Astrocyte of the hippocampus (primary cell): Measurements from ENCODE around the gene PHF19.

ENCODE experiments used
- DNase-seq: peaks from one replicate; pipeline ENCODE4 v3.0.0; 2011; ENCODE audit warnings: low read depth, low spot score

PHF19 gene

GRCh38 chr9:120913647-120914264 is 36.8 kb upstream of the PHF19 start:
- no peak for DNase-seq

GRCh38 chr9:120912958-120913646 is 36.1 kb upstream of the PHF19 start:
- DNase-seq: no peak

- no peak for DNase-seq
Measured at GRCh38 chr9:120911295-120911837, 34.4 kb upstream of the PHF19 start.

GRCh38 chr9:120910643-120911042 is 33.7 kb upstream of the PHF19 start:
- no peak for DNase-seq

GRCh38 chr9:120909904-120910303 is 32.9 kb upstream of the PHF19 start:
- DNase-seq: no peak

DNA sequence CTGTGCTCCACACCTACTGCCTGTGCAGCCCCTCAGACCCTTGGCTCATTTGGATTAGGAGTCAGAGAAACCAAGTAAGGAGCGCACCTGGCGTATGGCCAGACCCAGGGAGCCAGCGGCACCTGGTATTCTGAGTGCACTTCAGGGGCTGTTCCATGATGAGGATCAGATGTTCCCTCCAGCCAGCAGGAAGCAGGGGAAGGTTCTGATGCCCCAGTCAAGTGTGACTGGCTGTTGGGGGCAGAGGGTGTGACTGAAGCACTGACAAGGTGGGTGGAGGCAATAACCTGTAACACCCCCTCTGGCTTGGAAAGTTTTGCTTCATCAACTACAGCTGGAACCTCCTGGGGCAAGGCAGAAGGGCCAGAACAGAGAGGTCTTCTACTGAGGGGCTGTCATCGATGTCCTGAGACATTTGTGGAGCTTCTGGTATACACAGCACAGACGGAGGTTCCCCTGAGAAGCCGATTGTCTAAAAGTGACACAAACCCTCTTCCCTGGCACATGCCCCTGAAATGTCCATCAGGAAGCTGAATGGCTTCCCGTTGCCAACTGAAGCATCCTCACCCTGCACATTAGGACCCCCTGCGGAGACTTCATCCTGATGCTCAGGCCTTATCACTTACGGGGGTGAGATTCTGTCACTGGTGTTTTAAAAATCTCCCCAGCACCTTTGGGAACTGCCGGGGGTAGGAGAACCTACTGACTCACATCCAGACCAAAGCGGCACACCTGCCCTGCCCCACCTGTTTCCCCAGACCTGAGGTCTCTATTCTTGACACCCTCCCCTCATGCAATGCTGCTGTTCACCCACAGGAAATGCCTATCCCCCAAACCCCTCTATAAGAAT is 28.6 kb upstream of the PHF19 start:
- no peak for DNase-seq

DNA sequence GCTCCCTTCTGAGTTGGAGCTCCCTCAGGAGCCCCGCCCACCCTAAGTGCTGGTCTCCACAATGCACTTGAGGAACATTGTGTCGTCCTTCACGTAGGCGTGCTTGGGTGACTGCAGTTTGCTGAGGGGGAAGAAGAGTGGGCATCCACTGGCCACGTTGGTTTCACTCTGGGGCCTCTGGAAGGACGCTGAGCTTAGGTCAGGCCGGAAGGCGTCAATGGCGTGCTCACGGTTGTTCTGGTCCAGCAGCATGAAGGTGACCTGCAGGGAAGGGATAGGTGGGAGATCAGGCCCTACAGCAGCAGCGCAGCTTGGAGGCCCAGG is 28.0 kb upstream of the PHF19 start:
- no peak for DNase-seq

DNA sequence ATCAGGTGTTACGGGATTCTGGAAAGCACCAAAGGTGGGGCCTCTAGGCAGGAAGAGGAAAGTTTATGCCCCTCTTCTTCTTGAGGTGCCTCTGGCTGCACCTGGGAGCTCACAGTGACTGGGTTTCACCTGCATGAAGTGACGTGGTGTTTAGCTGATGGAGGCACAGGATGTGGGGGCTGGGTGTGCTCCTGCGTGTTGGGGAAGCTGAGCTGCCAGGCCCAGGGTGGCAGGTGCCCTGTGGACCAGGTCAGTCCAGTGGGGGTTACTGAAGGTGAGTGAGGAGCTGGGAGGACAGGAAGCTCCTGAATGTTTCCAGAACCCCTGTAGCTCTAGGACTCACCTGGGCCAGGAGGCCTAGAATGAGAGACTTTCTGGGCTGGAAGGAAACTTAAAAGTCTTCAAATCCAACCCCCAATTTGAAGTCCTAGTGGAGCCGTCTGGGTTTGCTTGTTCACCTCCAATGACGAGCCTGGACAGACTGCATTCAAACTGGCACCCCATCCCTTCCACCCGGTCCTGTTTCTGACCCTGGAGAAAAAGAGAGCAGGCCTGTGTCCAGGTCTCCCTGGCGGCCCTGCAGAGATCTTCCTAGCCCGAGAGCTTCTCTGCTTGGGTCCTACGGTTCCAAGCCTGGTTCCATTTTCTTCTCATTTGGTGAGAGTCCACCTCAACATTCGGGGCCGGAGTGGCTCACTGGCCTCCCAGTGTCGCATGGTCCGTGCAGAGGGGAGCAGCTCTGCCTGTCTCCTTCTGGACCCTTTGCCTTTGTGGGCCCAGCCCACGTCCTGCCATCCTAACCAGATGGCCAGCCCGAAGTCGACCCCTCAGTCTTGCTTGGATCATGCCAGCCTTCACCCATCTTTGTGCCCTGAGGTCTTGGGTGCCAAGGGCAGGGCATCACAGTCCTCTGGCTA is 27.3 kb upstream of the PHF19 start:
- no peak for DNase-seq

DNA sequence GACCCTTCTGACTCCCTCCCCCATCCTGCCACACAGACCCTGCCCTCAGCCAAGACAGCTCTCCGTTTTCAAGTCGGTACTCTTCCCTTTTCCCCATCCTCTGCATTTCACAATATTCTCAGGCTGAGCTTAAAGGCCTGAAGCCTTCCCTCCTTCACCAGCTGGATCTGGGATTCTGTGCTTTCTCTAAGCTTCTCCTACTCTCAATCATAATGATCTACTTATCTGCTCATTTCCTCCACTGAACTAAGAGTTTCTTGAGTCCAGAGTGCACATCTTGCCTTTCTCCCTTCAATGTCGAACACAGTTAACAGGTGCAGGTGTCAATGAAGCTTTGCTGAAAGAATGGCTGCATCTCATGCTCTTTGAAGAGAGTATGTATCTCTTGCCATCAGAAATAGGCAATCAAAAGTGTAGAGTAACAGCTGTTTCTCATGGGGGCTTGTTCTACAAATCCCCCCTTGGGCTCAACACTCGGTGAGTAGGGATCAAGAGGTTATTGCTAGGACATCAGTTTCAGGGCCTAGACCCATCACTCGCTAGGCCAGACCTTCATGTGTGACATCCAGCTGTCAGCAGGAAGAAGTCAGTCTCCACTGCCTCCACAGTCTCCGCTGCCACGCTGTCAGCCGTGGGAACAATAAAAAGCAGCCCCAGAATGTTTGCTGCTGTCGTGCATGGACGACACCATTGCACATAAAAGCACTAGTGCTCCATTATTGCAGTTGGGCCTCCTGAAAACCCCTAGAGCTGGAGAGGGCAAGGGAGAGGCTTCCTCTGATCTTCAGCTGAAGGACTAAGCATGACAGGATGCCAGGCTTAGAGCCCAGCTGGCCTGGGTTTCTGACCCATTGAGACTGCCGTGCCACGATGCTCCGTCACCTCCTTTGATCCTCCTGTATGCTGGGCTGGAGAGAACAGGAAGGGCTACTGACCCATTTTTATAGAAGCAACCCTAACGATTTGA is 25.9 kb upstream of the PHF19 start:
- no peak for DNase-seq

- DNase-seq: no peak
Measured at GRCh38 chr9:120901755-120902568, 25.0 kb upstream of the PHF19 start.

DNA sequence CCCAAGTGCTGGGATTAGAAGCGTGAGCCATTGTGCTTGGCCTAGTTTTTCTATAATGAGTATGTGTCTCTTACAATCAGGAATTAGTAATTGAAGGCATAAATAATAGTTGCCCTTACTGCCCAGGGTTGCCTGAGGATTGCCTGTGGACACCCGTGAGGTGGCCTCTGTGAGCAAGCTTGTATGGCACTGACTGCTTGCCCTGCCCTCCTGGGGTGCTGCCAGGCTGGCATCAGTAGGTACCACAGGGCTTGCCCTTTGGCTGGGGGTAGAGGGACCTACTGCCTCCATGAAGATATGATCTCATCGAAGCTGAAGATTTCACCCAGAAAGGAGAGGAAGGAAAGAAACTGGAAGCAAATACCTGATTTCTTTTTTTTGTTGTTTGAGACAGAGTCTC is 23.8 kb upstream of the PHF19 start:
- DNase-seq: no peak

DNA sequence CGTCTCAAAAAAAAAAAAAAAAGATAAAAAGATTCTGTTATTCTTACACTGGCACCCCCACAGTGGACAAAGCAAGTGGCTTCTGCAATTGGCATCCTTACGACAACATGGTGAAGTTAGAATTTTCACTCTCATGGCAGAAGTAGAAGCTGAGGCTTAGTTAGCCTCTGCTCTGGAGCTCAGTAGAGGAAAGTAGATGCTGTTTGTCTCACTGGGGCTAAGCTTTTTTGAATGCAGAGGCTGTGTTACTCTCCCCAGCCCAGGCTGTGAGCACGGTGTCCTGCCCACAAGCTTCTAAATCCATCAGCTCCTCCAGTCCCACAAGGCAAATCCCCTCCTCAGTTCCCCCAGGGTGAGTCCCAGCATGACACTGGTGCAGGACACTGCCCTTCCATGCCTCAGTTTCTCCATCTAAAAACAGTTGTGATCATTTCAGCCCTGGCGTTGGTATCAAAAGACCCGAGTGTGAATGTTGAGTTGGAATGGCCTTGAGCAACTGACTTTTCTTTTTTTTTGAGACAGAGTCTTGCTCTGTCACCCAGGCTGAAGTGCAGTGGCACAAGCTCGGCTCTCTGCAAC is 22.6 kb upstream of the PHF19 start:
- DNase-seq: no peak

DNA sequence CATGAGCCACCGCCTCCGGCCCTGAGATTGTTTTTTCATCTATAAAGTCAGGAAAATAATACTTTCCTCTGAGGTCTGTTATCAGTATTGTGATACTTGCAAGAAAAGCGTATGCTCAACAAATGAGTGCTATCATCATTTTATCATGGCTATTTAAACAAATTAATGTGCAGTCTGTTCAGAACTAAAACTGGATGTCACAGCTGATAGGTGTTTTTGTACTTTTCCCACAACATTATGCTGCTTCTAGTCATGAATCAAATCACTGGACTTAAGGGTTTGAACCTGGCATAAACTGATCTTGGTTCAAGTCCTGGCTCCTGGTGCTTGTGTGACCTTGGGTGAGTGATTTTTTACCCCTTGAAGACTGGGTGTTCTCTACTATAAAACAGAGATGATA is 21.4 kb upstream of the PHF19 start:
- DNase-seq: no peak

DNA sequence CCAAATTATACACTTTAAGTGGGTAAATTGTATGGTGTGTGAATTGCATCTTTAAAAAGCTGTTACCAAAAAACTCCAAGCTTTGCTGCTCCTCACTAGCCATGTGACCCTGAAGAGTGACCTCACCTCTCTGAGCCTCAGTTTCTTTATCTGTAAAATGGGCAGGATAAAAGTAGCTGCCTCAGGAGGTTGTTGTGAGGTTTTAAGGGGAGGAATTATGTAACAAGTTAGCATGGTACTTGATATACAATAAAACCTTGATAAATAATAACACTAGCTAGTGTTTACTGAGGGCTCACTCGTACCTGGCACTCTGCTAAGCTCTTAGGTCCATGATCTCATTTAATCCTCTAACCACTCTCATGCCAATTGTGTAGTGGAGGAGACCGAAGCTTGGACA is 19.0 kb upstream of the PHF19 start:
- DNase-seq: no peak

GRCh38 chr9:120894321-120895148 is 17.5 kb upstream of the PHF19 start:
- peak; percentile 67 for DNase-seq

GRCh38 chr9:120893611-120894307 is 16.8 kb upstream of the PHF19 start:
- DNase-seq: no peak

DNA sequence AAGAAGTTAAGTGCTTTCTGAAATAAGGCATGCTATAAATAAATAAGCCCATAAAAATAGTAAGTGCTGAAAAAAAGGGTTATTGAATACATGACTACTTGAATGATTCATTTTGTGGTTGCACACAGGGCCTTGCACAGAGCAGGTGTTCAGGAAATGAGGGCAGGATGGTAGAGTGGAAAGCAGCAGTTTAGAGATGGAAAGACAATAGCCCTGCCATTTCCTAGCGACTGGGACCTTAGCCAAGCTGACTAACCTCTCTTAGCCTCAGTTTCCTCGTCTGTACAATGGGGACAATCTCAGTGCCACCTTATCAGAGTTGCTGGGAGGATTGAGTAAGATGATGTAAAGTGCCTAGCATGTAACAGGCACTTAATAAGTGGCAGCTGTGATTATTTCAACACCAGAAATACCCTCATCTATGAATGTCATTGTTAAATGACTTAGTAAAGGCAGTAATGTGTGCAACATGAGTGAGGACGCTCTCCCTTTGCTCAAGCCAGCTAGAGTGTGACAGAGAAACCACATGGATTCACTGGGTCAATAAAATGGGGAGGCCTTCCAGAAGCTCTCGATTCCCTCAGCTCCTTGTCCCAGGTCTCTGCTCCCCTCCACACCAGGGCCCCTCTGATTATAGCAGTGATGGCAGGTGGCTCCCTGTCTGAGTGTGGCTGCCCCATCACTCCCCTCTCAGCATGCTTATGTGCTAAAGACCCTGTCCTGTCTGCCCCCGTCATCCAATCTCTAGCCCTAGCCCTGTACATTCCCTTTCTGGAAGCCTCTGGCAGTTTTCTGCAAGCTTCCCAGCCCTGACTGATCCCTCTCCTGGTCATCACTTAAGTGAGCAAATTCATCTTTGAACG is 16.0 kb upstream of the PHF19 start:
- no peak for DNase-seq
